Subcutaneous abdominal adipose tissue (tissue), 5 donors: ENCODE measurements around the gene DDAH1.
"Not testable (repeated sequence)": the region's sequence is repeated elsewhere in the genome, so short reads cannot be mapped to it uniquely, and the experiment has no call there.

Experiments used
- H3K27ac ChIP-seq: one replicate; pipeline ENCODE4 v1.7.0; 2013; ENCODE audit warnings: low read depth, mild to moderate bottlenecking, inconsistent platforms, low read length, moderate library complexity
- H3K27me3 ChIP-seq, 5 donors: one replicate each; pipeline ENCODE4 v1.7.0; 2013; ENCODE audit warnings: low read length in 5 of 5, inconsistent platforms in 1 of 5; ENCODE audit not compliant: control insufficient read depth in 5 of 5, insufficient read depth in 4 of 5
- H3K36me3 ChIP-seq, 5 donors: one replicate each; pipeline ENCODE4 v1.7.0; 2013; ENCODE audit warnings: low read length in 5 of 5; ENCODE audit not compliant: control insufficient read depth in 5 of 5, insufficient read depth in 5 of 5
- H3K4me1 ChIP-seq, 5 donors: one replicate each; pipeline ENCODE4 v1.7.0; 2013; ENCODE audit warnings: low read length in 5 of 5, mild to moderate bottlenecking in 3 of 5, moderate library complexity in 1 of 5; ENCODE audit not compliant: control insufficient read depth in 5 of 5, insufficient read depth in 5 of 5
- H3K4me3 ChIP-seq, 5 donors: one replicate each; pipeline ENCODE4 v1.7.0; 2013; ENCODE audit warnings: low read length in 5 of 5, low read depth in 1 of 5
- H3K9ac ChIP-seq, 5 donors: one replicate each; pipeline ENCODE4 v1.7.0; 2013; ENCODE audit warnings: low read length in 5 of 5, mild to moderate bottlenecking in 4 of 5, moderate library complexity in 3 of 5
- H3K9me3 ChIP-seq, 5 donors: one replicate each; pipeline ENCODE4 v1.7.0; 2013; ENCODE audit warnings: low read length in 5 of 5; ENCODE audit not compliant: control insufficient read depth in 5 of 5
- donor health status: healthy.
- donor health status: healthy.
- donor health status: healthy.
- donor health status: healthy.
- donor health status: healthy.

Gene DDAH1

GRCh38 chr1:85475055-85475454 lies 10.1 kb upstream of the DDAH1 start:
- Histone ChIP-seq H3K9ac (no peak overlapping the region), H3K9me3 (no peaks in the 10 kb centered on the region), H3K36me3 (no peaks in the 10 kb centered on the region), H3K4me1 (no peaks in the 10 kb centered on the region), H3K4me3 (no peak overlapping the region), H3K27me3 (no peaks in the 10 kb centered on the region), H3K27ac (no peak overlapping the region)

GRCh38 chr1:85473390-85473789 lies 8.4 kb upstream of the DDAH1 start:
- Histone ChIP-seq H3K27me3 (no peaks in the 10 kb centered on the region), H3K36me3 (no peaks in the 10 kb centered on the region), H3K27ac (no peak overlapping the region), H3K4me1 (no peaks in the 10 kb centered on the region), H3K9me3 (no peaks in the 10 kb centered on the region), H3K9ac (no peak overlapping the region), H3K4me3 (no peak overlapping the region)

GRCh38 chr1:85471558-85471957 lies 6.6 kb upstream of the DDAH1 start:
- Histone ChIP-seq H3K27me3 (no peaks in the 10 kb centered on the region), H3K4me3 (no peak overlapping the region), H3K9ac (no peak overlapping the region), H3K36me3 (no peaks in the 10 kb centered on the region), H3K27ac (no peak overlapping the region), H3K4me1 (no peaks in the 10 kb centered on the region), H3K9me3 (no peaks in the 10 kb centered on the region)

- not testable (repeated sequence) for H3K9me3 ChIP-seq, H3K27ac ChIP-seq, H3K4me1 ChIP-seq, H3K9ac ChIP-seq, H3K4me3 ChIP-seq, H3K27me3 ChIP-seq, H3K36me3 ChIP-seq
Observed at GRCh38 chr1:85470130-85470529, 5.2 kb upstream of the DDAH1 start.

- no peaks in the 10 kb centered on the region for H3K9me3 ChIP-seq
Observed at GRCh38 chr1:85467929-85468540, 3.1 kb upstream of the DDAH1 start.

GRCh38 chr1:85467036-85467435 lies 2.1 kb upstream of the DDAH1 start:
- Histone ChIP-seq H3K4me3 (no peak overlapping the region), H3K36me3 (no peaks in the 10 kb centered on the region), H3K4me1 (peaks cover 0 to 21% (median 17%) of the 10 kb centered on the region in 5 donors), H3K27me3 (no peaks in the 10 kb centered on the region), H3K27ac (no peak overlapping the region), H3K9me3 (no peaks in the 10 kb centered on the region), H3K9ac (no peak overlapping the region)

More at GRCh38 chr1:85467929-85468540, 3.1 kb upstream of the DDAH1 start:
- no peak overlapping the region for H3K4me3 ChIP-seq
- no peak overlapping the region for H3K9ac ChIP-seq
- no peaks in the 10 kb centered on the region for H3K36me3 ChIP-seq
- no peaks in the 10 kb centered on the region for H3K27me3 ChIP-seq
- H3K4me1 ChIP-seq, result peaks cover 0 to 21% (median 15%) of the 10 kb centered on the region in 5 donors
- no peak overlapping the region for H3K27ac ChIP-seq

GRCh38 chr1:85465786-85466134 lies 801 bp upstream of the DDAH1 start:
- H3K9ac ChIP-seq, result peak overlapping the region in 3 of 5 donors; percentile 56 to 57 (median 56)
- no peaks in the 10 kb centered on the region for H3K27me3 ChIP-seq
- peaks cover 0 to 21% (median 18%) of the 10 kb centered on the region in 5 donors for H3K4me1 ChIP-seq
- H3K4me3 ChIP-seq, result peak overlapping the region in 4 of 5 donors; percentile 55 to 83 (median 74)
- no peaks in the 10 kb centered on the region for H3K9me3 ChIP-seq
- no peaks in the 10 kb centered on the region for H3K36me3 ChIP-seq
- no peak overlapping the region for H3K27ac ChIP-seq

- peaks cover 0 to 24% (median 18%) of the 10 kb centered on the region in 5 donors for H3K4me1 ChIP-seq
- peak overlapping the region in 4 of 5 donors; percentile 27 to 80 (median 64) for H3K9ac ChIP-seq
- H3K27me3 ChIP-seq, result no peaks in the 10 kb centered on the region
- H3K9me3 ChIP-seq, result no peaks in the 10 kb centered on the region
- H3K36me3 ChIP-seq, result no peaks in the 10 kb centered on the region
- H3K4me3 ChIP-seq, result peak overlapping the region; percentile 57 to 83 (median 71)
- peak overlapping the region; percentile 74 for H3K27ac ChIP-seq
Observed at GRCh38 chr1:85464497-85465098, 361 bp downstream of the DDAH1 start.

- no peaks in the 10 kb centered on the region for H3K27me3 ChIP-seq
- peak overlapping the region; percentile 68 to 83 (median 73) for H3K4me3 ChIP-seq
- no peaks in the 10 kb centered on the region for H3K9me3 ChIP-seq
- H3K4me1 ChIP-seq, result peaks cover 0 to 27% (median 18%) of the 10 kb centered on the region in 5 donors
- H3K27ac ChIP-seq, result peak overlapping the region; percentile 74
- H3K36me3 ChIP-seq, result no peaks in the 10 kb centered on the region
- peak overlapping the region; percentile 14 to 80 (median 63) for H3K9ac ChIP-seq
Observed at GRCh38 chr1:85463731-85464496, 1.0 kb downstream of the DDAH1 start.
